ENCODE results near the gene C1D.

C1D gene

GRCh38 chr2:68043695-68044094, 19.1 kb downstream of the C1D start:
- no peak for TF ChIP-seq CTCF (IDR thresholded peaks at IDR 0.05; ENCODE audit: low read depth, low read length)
- H3K4me3 ChIP-seq (ENCODE audit: low read depth, low read length): no peak overlapping the region

- no peak overlapping the region for H3K4me3 ChIP-seq (ENCODE audit: low read depth, low read length)
- TF ChIP-seq CTCF (IDR thresholded peaks at IDR 0.05; ENCODE audit: low read depth, low read length): no peak
These were observed 19.8 kb downstream of the C1D start for GRCh38 chr2:68043032-68043431.

- H3K4me3 ChIP-seq (ENCODE audit: low read depth, low read length): no peak overlapping the region
- TF ChIP-seq CTCF (IDR thresholded peaks at IDR 0.05; ENCODE audit: low read depth, low read length): no peak
These were observed 21.0 kb downstream of the C1D start for GRCh38 chr2:68041704-68042245.

GRCh38 chr2:68040078-68040477, 22.7 kb downstream of the C1D start:
- TF ChIP-seq CTCF (IDR thresholded peaks at IDR 0.05; ENCODE audit: low read depth, low read length): no peak
- no peak overlapping the region for H3K4me3 ChIP-seq (ENCODE audit: low read depth, low read length)

GRCh38 chr2:68039317-68039716, 23.5 kb downstream of the C1D start:
- no peak overlapping the region for H3K4me3 ChIP-seq (ENCODE audit: low read depth, low read length)
- TF ChIP-seq CTCF (IDR thresholded peaks at IDR 0.05; ENCODE audit: low read depth, low read length): no peak

- no peak for TF ChIP-seq CTCF (IDR thresholded peaks at IDR 0.05; ENCODE audit: low read depth, low read length)
- no peak overlapping the region for H3K4me3 ChIP-seq (ENCODE audit: low read depth, low read length)
These were observed 30.1 kb downstream of the C1D start for GRCh38 chr2:68032702-68033101.

GRCh38 chr2:68031542-68032160, 31.2 kb downstream of the C1D start:
- peak; percentile 30; the same call in 1 of the 2 replicates for TF ChIP-seq CTCF (IDR thresholded peaks at IDR 0.05; ENCODE audit: low read depth, low read length)
- H3K4me3 ChIP-seq (ENCODE audit: low read depth, low read length): no peak overlapping the region
